Trophoblast cell (in vitro differentiated cells and primary cell): ENCODE measurements around the gene FITM2.

ENCODE experiments used
- DNase-seq, 2 donors: peaks; one replicate each; pipeline ENCODE4 v3.0.0-alpha.2; 2016
- H2AFZ ChIP-seq: 2 replicates; pipeline ENCODE4 v1.6.1; 2013; ENCODE audit warnings: low read length, moderate library complexity, mild to moderate bottlenecking; ENCODE audit not compliant: insufficient read depth, poor library complexity
- H2AK5ac ChIP-seq: 2 replicates; pipeline ENCODE4 v1.6.1; 2013; ENCODE audit warnings: mild to moderate bottlenecking, low read length
- H2BK120ac ChIP-seq: 2 replicates; pipeline ENCODE4 v1.6.1; 2013; ENCODE audit warnings: low read length, mild to moderate bottlenecking, moderate library complexity; ENCODE audit not compliant: insufficient read depth, poor library complexity
- H2BK12ac ChIP-seq: 2 replicates; pipeline ENCODE4 v1.6.1; 2013; ENCODE audit warnings: mild to moderate bottlenecking, low read length, moderate library complexity
- H2BK5ac ChIP-seq: 2 replicates; pipeline ENCODE4 v1.6.1; 2013; ENCODE audit warnings: low read length, low read depth, moderate library complexity, mild to moderate bottlenecking; ENCODE audit not compliant: poor library complexity
- H3K14ac ChIP-seq: 2 replicates; pipeline ENCODE4 v1.6.1; 2013; ENCODE audit warnings: mild to moderate bottlenecking, low read length
- H3K18ac ChIP-seq: 2 replicates; pipeline ENCODE4 v1.6.1; 2013; ENCODE audit warnings: mild to moderate bottlenecking, low read length
- H3K23ac ChIP-seq: 2 replicates; pipeline ENCODE4 v1.6.1; 2013; ENCODE audit warnings: low read length
- H3K27ac ChIP-seq: 2 replicates; pipeline ENCODE4 v1.5.1; 2013; ENCODE audit warnings: low read depth, mild to moderate bottlenecking, inconsistent platforms, low read length, moderate library complexity
- H3K27me3 ChIP-seq: 2 replicates; pipeline ENCODE4 v1.6.1; 2013; ENCODE audit warnings: inconsistent platforms, mild to moderate bottlenecking, low read length, moderate library complexity; ENCODE audit not compliant: insufficient read depth
- H3K36me3 ChIP-seq, 2 experiments: 1 replicate in 1 of 2; 2 replicates in 1 of 2; pipeline ENCODE4 v1.6.1; 2013; ENCODE audit warnings: low read length in 2 of 2, mild to moderate bottlenecking in 2 of 2, moderate library complexity in 1 of 2; ENCODE audit not compliant: insufficient read depth in 2 of 2, control insufficient read depth in 1 of 2
- H3K4ac ChIP-seq: 2 replicates; pipeline ENCODE4 v1.6.1; 2013; ENCODE audit warnings: low read depth, mild to moderate bottlenecking, low read length, moderate library complexity
- H3K4me1 ChIP-seq, 2 experiments: 1 replicate in 1 of 2; 2 replicates in 1 of 2; pipeline ENCODE4 v1.6.1; 2013; ENCODE audit warnings: low read length in 2 of 2, mild to moderate bottlenecking in 2 of 2, moderate library complexity in 1 of 2; ENCODE audit not compliant: insufficient read depth in 2 of 2, control insufficient read depth in 1 of 2
- H3K4me2 ChIP-seq: 2 replicates; pipeline ENCODE4 v1.6.1; 2013; ENCODE audit warnings: inconsistent platforms, mild to moderate bottlenecking, low read length, moderate library complexity
- H3K4me3 ChIP-seq: 2 replicates; pipeline ENCODE4 v1.5.1; 2013; ENCODE audit warnings: mild to moderate bottlenecking, low read depth, low read length, inconsistent platforms
- H3K79me1 ChIP-seq: one replicate; pipeline ENCODE4 v1.6.1; 2013; ENCODE audit warnings: low read length
- H3K79me2 ChIP-seq: 2 replicates; pipeline ENCODE4 v1.6.1; 2013; ENCODE audit warnings: low read length, mild to moderate bottlenecking; ENCODE audit not compliant: control insufficient read depth, insufficient read depth, poor library complexity
- H3K9ac ChIP-seq: 2 replicates; pipeline ENCODE4 v1.6.1; 2013; ENCODE audit warnings: mild to moderate bottlenecking, low read length
- H3K9me3 ChIP-seq: 2 replicates; pipeline ENCODE4 v1.6.1; 2013; ENCODE audit warnings: low read depth, mild to moderate bottlenecking, control low read depth, inconsistent platforms, low read length; ENCODE audit not compliant: insufficient read depth
- H4K12ac ChIP-seq: 2 replicates; pipeline ENCODE4 v1.6.1; 2013; ENCODE audit warnings: low read depth, mild to moderate bottlenecking, low read length, moderate library complexity
- H4K8ac ChIP-seq: 2 replicates; pipeline ENCODE4 v1.6.1; 2013; ENCODE audit warnings: low read depth, mild to moderate bottlenecking, low read length, moderate library complexity
- H4K91ac ChIP-seq: one replicate; pipeline ENCODE4 v1.6.1; 2013; ENCODE audit warnings: low read depth, mild to moderate bottlenecking, low read length, moderate library complexity
- WGBS: extraction: QIAGEN DNeasy Blood & Tissue Kit; methylation state at CpG from one replicate; pipeline ENCODE4 v1.1.7; 2013; ENCODE audit warnings: missing lambda C conversion rate; ENCODE audit not compliant: insufficient read length, insufficient coverage; ENCODE audit errors: extremely low coverage; 5-methylcytosine and 5-hydroxymethylcytosine counted together

The FITM2 gene

DNA sequence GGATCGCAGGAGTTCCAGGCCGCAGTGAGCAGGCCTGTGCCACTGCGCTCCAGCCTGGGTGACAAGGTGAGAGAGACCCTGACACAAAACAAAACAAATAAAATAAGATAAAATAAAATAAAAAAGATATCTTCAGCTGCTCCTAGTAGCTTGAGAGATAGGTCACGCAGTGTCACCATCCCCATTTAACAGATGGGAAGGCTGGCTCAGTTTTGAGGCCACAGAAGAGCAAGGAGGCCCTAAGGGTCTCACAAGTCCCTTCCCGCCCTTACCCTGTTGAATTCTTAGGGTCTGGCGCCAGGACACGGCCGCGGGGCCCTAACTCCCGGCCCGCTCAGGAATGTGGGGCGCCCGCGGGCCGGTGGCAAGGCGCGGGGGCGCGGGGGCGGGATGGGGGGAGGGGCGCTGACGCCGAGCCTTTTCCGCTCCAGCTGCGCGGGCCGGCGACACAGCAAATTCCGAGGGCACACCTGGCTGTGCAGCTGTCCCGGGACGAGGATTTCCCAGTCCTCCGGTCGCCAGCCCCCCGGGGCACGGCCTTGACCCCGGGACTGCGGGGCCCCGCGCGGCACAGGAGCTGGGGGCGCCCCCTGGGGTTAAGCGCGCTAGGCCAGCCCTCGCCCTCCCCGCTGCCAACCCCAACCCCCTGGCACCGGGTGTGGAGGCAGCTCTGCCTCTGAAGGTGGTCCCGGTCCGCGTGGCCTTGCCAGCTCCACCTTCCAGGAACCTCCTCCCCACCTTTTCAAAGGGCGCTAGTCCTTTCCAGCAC lies 15.6 kb upstream of the FITM2 start:
- peak overlapping the region; percentile 14 for H2BK120ac ChIP-seq
- no peaks in the 10 kb centered on the region for H3K27me3 ChIP-seq
- no peak overlapping the region for H4K91ac ChIP-seq
- H3K9me3 ChIP-seq = no peaks in the 10 kb centered on the region
- peak overlapping the region; percentile 39 for H3K4me3 ChIP-seq
- H3K4ac ChIP-seq = no peak overlapping the region
- peak overlapping the region; percentile 42 for H4K8ac ChIP-seq
- H2BK12ac ChIP-seq = no peak overlapping the region
- no peak overlapping the region for H3K18ac ChIP-seq
- H3K14ac ChIP-seq = no peak overlapping the region
- no peak overlapping the region for H2BK5ac ChIP-seq
- no peak overlapping the region for H3K27ac ChIP-seq
- H2AK5ac ChIP-seq = no peak overlapping the region
- H3K79me1 ChIP-seq = peaks cover 3% of the 10 kb centered on the region
- H3K9ac ChIP-seq = no peak overlapping the region
- DNase-seq = no peak
- peak overlapping the region; percentile 71 for H4K12ac ChIP-seq
- H3K4me1 ChIP-seq = peaks cover 4% of the 10 kb centered on the region in 2 experiments
- peak overlapping the region; percentile 62 for H2AFZ ChIP-seq
- peak overlapping the region; percentile 70 for H3K4me2 ChIP-seq
- H3K79me2 ChIP-seq = no peaks in the 10 kb centered on the region
- H3K36me3 ChIP-seq = no peaks in the 10 kb centered on the region
- no peak overlapping the region for H3K23ac ChIP-seq
- WGBS = no CpG with 5 or more reads among the region's 50 CpGs

DNA sequence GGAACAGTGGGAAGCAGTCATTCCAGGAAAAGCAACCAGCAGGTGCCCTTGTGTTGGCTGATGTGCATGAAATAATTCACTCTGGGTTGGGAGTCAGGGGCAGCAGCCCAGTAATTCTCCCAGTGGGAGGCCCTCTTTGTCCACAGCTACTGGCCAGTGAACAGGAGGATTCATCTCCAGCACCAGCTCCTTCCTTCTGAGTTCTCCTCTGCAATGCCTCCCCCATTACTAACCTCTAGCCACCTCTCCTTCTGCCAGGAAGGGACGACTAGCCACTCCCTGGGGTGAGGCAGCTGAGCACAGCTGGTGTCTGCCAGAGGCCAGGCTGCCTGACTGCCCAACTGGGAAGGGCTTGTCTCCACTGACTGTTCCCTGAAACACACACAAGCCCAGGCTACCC lies 13.3 kb upstream of the FITM2 start:
- no peaks in the 10 kb centered on the region for H3K27me3 ChIP-seq
- H2AFZ ChIP-seq = no peak overlapping the region
- no peak overlapping the region for H2BK5ac ChIP-seq
- no peaks in the 10 kb centered on the region for H3K9me3 ChIP-seq
- H3K18ac ChIP-seq = no peak overlapping the region
- no peak overlapping the region for H2BK12ac ChIP-seq
- no peak overlapping the region for H3K4ac ChIP-seq
- H3K79me1 ChIP-seq = peaks cover 3% of the 10 kb centered on the region
- peaks cover 4% of the 10 kb centered on the region in 2 experiments for H3K4me1 ChIP-seq
- no peak overlapping the region for H3K27ac ChIP-seq
- no peaks in the 10 kb centered on the region for H3K36me3 ChIP-seq
- H3K9ac ChIP-seq = peak overlapping the region; percentile 18
- no peak overlapping the region for H4K91ac ChIP-seq
- no peak overlapping the region for H2AK5ac ChIP-seq
- no peak overlapping the region for H3K14ac ChIP-seq
- no CpG with 5 or more reads among the region's 1 CpG for WGBS
- no peak overlapping the region for H4K8ac ChIP-seq
- no peak overlapping the region for H3K4me2 ChIP-seq
- no peak overlapping the region for H3K23ac ChIP-seq
- no peaks in the 10 kb centered on the region for H3K79me2 ChIP-seq
- H3K4me3 ChIP-seq = no peak overlapping the region
- no peak overlapping the region for H2BK120ac ChIP-seq
- no peak for DNase-seq
- no peak overlapping the region for H4K12ac ChIP-seq

DNA sequence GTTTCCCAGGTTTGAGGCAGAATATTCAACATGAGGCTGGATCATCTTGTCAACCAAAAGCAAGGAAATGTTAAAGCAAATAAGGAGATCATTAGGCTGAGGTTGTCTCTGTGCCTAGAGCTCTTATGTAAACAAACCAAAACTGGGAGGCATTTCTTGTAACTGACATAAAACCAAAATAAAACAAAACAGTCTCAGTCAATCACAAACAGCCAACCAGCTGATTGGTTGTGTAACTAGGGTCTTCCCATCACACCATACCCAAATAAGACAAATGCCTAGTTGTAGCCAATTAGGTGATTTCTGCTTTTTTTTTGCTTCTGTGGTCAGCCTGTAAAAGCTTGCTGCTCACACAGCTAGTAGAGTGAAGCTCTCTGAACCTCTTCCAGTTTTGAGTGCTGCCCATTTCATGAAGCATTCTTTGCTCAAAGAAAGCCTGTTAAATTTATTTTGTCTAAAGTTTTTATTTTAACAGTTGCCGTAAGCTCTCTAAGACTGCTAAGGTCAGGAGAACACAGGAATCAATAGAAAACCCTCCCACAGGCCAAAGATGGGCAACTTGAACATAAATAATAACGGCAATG lies 8.9 kb upstream of the FITM2 start:
- Histone ChIP-seq H4K8ac (no peak overlapping the region), H3K79me1 (no peaks in the 10 kb centered on the region), H3K4me1 (no peaks in the 10 kb centered on the region), H3K18ac (no peak overlapping the region), H3K36me3 (no peaks in the 10 kb centered on the region), H3K4ac (no peak overlapping the region), H2AFZ (no peak overlapping the region), H2BK12ac (no peak overlapping the region), H2BK5ac (no peak overlapping the region), H4K12ac (no peak overlapping the region), H3K9ac (no peak overlapping the region), H3K79me2 (no peaks in the 10 kb centered on the region), H3K27me3 (no peaks in the 10 kb centered on the region), H3K9me3 (no peaks in the 10 kb centered on the region), H3K14ac (no peak overlapping the region), H2BK120ac (no peak overlapping the region), H3K23ac (no peak overlapping the region), H2AK5ac (no peak overlapping the region), H3K4me2 (no peak overlapping the region), H4K91ac (no peak overlapping the region), H3K4me3 (no peak overlapping the region), H3K27ac (no peak overlapping the region)
- no CpG with 5 or more reads among the region's 2 CpGs for WGBS
- no peak for DNase-seq

DNA sequence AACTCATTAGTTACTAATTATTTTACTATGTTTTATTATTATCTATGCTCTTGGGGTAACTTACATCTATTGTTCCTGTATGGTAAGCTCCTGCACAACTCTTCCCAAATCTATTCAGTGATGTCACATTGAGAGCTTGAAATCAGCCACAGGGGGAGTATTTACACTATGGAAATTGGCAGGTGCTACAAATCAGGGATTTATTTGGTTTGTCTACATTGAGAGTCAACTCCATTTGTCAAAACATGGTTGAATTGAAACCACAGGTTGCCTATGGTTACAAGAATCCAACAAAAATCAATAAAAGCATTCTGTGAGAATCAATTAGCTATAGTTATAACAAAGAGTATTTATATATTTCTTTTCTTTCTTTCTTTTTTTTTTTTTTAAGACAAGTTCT lies 3.9 kb upstream of the FITM2 start:
- peaks cover 4% of the 10 kb centered on the region for H3K79me2 ChIP-seq
- no peak for DNase-seq
- no peaks in the 10 kb centered on the region for H3K27me3 ChIP-seq
- no peak overlapping the region for H4K8ac ChIP-seq
- H3K27ac ChIP-seq = no peak overlapping the region
- H3K14ac ChIP-seq = no peak overlapping the region
- peaks cover 5% of the 10 kb centered on the region in 2 experiments for H3K4me1 ChIP-seq
- no peak overlapping the region for H3K18ac ChIP-seq
- no peaks in the 10 kb centered on the region for H3K36me3 ChIP-seq
- no peaks in the 10 kb centered on the region for H3K9me3 ChIP-seq
- H3K4me3 ChIP-seq = no peak overlapping the region
- H3K4me2 ChIP-seq = no peak overlapping the region
- no peak overlapping the region for H4K12ac ChIP-seq
- H3K79me1 ChIP-seq = peaks cover 3% of the 10 kb centered on the region
- H3K4ac ChIP-seq = no peak overlapping the region
- no peak overlapping the region for H2AK5ac ChIP-seq
- no peak overlapping the region for H3K23ac ChIP-seq
- no peak overlapping the region for H2BK12ac ChIP-seq
- H4K91ac ChIP-seq = no peak overlapping the region
- H2BK5ac ChIP-seq = no peak overlapping the region
- H3K9ac ChIP-seq = no peak overlapping the region
- H2AFZ ChIP-seq = no peak overlapping the region
- H2BK120ac ChIP-seq = no peak overlapping the region
